OCI-LY7 (cell line): Measurements from ENCODE around the gene USP11. TPM values are rescaled to one million over a fixed set of nuclear protein-coding genes. Genes with fewer than 3 reads are reported as not detected.

Experiments
- BruUV-seq: library from RNA; stranded (reverse); fragments of 400-500 nt; replicated peaks from 2 replicates; lab custom pipeline; 2021; lab: Mats Ljungman, UMichigan
- CTCF ChIA-PET: fragments of 300-600 bp; sonication (Branson Sonifier 250); formaldehyde crosslinking; loops from one replicate; lab custom pipeline; 2022; ENCODE audit warnings: antibody characterized with exemption; ENCODE audit not compliant: unreplicated experiment; lab: Charles Lee
- POLR2A ChIA-PET: fragments of 300-600 bp; sonication (Branson Sonifier 250); formaldehyde crosslinking; loops from one replicate; lab custom pipeline; 2022; ENCODE audit warnings: antibody characterized with exemption; lab: Charles Lee
- DNase-seq: peaks from one replicate; pipeline ENCODE4 v3.0.0-alpha.2; 2015; ENCODE audit warnings: low spot score
- H2AFZ ChIP-seq: fragments of 200-600 bp; sonication (generic), shearing (Covaris generic); 2 replicates; pipeline ENCODE4 v1.6.1; 2014; ENCODE audit warnings: mild to moderate bottlenecking, antibody characterized with exemption, low read length, moderate library complexity
- H3K27ac ChIP-seq: fragments of 200-600 bp; sonication (generic); 2 replicates; pipeline ENCODE4 v1.5.1; 2014; ENCODE audit warnings: mixed run types, low read depth, mild to moderate bottlenecking, moderate library complexity, low read length, inconsistent platforms; ENCODE audit not compliant: poor library complexity, severe bottlenecking
- H3K36me3 ChIP-seq: fragments of 200-600 bp; sonication (generic); 2 replicates; pipeline ENCODE4 v1.6.1; 2014; ENCODE audit warnings: mild to moderate bottlenecking, antibody characterized with exemption, low read length, moderate library complexity, mixed read lengths; ENCODE audit not compliant: insufficient read depth
- H3K4me1 ChIP-seq: fragments of 200-600 bp; sonication (generic); 2 replicates; pipeline ENCODE4 v1.5.1; 2014; ENCODE audit warnings: mild to moderate bottlenecking, low read length; ENCODE audit not compliant: insufficient read depth, poor library complexity, severe bottlenecking
- H3K4me2 ChIP-seq: fragments of 200-600 bp; sonication (generic); 2 replicates; pipeline ENCODE4 v1.6.1; 2014; ENCODE audit warnings: mild to moderate bottlenecking, low read length
- H3K4me3 ChIP-seq: fragments of 200-600 bp; sonication (generic); 2 replicates; pipeline ENCODE4 v1.5.1; 2014; ENCODE audit warnings: mild to moderate bottlenecking, low read depth, low read length; ENCODE audit not compliant: poor library complexity, severe bottlenecking
- H3K79me2 ChIP-seq: fragments of 200-600 bp; sonication (generic); 2 replicates; pipeline ENCODE4 v1.6.1; 2016; ENCODE audit warnings: low read depth, mild to moderate bottlenecking, low read length, moderate library complexity, mixed read lengths; ENCODE audit not compliant: insufficient read depth
- H3K9me2 ChIP-seq: fragments of 200-600 bp; sonication (generic); 2 replicates; pipeline ENCODE4 v1.6.1; 2016; ENCODE audit warnings: mild to moderate bottlenecking, low read length, mixed read lengths; ENCODE audit not compliant: insufficient read depth
- H3K9me3 ChIP-seq: fragments of 200-600 bp; sonication (generic); 2 replicates; pipeline ENCODE4 v1.6.1; 2014; ENCODE audit warnings: mild to moderate bottlenecking, mixed run types, low read length, mixed read lengths
- H4K20me1 ChIP-seq: fragments of 200-600 bp; sonication (generic); 2 replicates; pipeline ENCODE4 v1.6.1; 2014; ENCODE audit warnings: mild to moderate bottlenecking, antibody characterized with exemption, low read length, moderate library complexity, mixed read lengths; ENCODE audit not compliant: insufficient read depth
- EZH2phosphoT487 ChIP-seq: fragments of 200-600 bp; sonication (generic); IDR thresholded peaks from 2 replicates; pipeline ENCODE4 v1.6.1; 2018; ENCODE audit warnings: low read depth, borderline replicate concordance, mild to moderate bottlenecking, mixed run types, antibody characterized with exemption, low read length, moderate library complexity, mixed read lengths
- intact Hi-C: fragments of 100-400 bp; cut with micrococcal nuclease; formaldehyde crosslinking; loops from one replicate; pipeline ENCODE4 v1.10.0; 2022; ENCODE audit not compliant: unreplicated experiment
- total RNA-seq, 2 experiments: library from RNA; depleted of rRNA in 1 of 2; stranded (reverse); fragments of >200 nt in 1 of 2; shearing (Covaris generic) in 1 of 2; gene quantifications; 2 replicates each; pipeline ENCODE4 v1.2.3, GENCODE V29; 2014 to 2022
- TF ChIP-seq, protein P1 (sequence below): fragments of 200-600 bp; sonication (generic); conservative IDR thresholded peaks from 2 replicates; pipeline ENCODE4 v1.5.1; 2014; ENCODE audit warnings: mild to moderate bottlenecking, antibody characterized with exemption, low read length, moderate library complexity, mixed read lengths

Gene USP11
- total RNA-seq, 2 experiments from 2014 or later = 46.5 to 91.8 TPM

GRCh38 chrX:47214435-47215077 lies 18.3 kb upstream of the USP11 start:
- DNase-seq = no peak
- TSS peak; percentile 94 for BruUV-seq
- CTCF ChIA-PET = no interaction called here
- Histone ChIP-seq H3K79me2 (peaks cover 10% of the 10 kb centered on the region), H3K4me2 (no peak overlapping the region), H4K20me1 (peaks cover 4% of the 10 kb centered on the region), H3K4me3 (no peak overlapping the region), H3K9me2 (no peaks in the 10 kb centered on the region), H3K4me1 (peaks cover 11% of the 10 kb centered on the region), H3K27ac (no peak overlapping the region), H3K9me3 (no peaks in the 10 kb centered on the region), H2AFZ (no peak overlapping the region), H3K36me3 (peaks cover 73% of the 10 kb centered on the region)
- intact Hi-C loops = no loop called here
- TF ChIP-seq, protein P1, sequence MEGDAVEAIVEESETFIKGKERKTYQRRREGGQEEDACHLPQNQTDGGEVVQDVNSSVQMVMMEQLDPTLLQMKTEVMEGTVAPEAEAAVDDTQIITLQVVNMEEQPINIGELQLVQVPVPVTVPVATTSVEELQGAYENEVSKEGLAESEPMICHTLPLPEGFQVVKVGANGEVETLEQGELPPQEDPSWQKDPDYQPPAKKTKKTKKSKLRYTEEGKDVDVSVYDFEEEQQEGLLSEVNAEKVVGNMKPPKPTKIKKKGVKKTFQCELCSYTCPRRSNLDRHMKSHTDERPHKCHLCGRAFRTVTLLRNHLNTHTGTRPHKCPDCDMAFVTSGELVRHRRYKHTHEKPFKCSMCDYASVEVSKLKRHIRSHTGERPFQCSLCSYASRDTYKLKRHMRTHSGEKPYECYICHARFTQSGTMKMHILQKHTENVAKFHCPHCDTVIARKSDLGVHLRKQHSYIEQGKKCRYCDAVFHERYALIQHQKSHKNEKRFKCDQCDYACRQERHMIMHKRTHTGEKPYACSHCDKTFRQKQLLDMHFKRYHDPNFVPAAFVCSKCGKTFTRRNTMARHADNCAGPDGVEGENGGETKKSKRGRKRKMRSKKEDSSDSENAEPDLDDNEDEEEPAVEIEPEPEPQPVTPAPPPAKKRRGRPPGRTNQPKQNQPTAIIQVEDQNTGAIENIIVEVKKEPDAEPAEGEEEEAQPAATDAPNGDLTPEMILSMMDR = no peak
- no peak for TF ChIP-seq EZH2phosphoT487
- POLR2A ChIA-PET = no interaction called here

- Histone ChIP-seq H3K9me3 (no peaks in the 10 kb centered on the region), H3K79me2 (peaks cover 18% of the 10 kb centered on the region), H3K9me2 (no peaks in the 10 kb centered on the region), H4K20me1 (peaks cover 13% of the 10 kb centered on the region), H3K4me1 (peaks cover 18% of the 10 kb centered on the region), H2AFZ (no peak overlapping the region), H3K27ac (no peak overlapping the region), H3K4me3 (no peak overlapping the region), H3K36me3 (peaks cover 67% of the 10 kb centered on the region), H3K4me2 (no peak overlapping the region)
- TF ChIP-seq, protein P1 = no peak
- TF ChIP-seq EZH2phosphoT487 = no peak
- CTCF ChIA-PET = no interaction called here
- BruUV-seq = no TSS peak
- intact Hi-C loops = no loop called here
- POLR2A ChIA-PET = no interaction called here
- DNase-seq = no peak
Measured at GRCh38 chrX:47215291-47215900, 17.4 kb upstream of the USP11 start.

- Histone ChIP-seq H3K4me3 (no peak overlapping the region), H3K9me3 (no peaks in the 10 kb centered on the region), H3K9me2 (no peaks in the 10 kb centered on the region), H3K4me2 (peak overlapping the region; percentile 86; the same call in 1 of the 2 replicates), H3K27ac (peak overlapping the region; percentile 70), H3K79me2 (peaks cover 29% of the 10 kb centered on the region), H4K20me1 (peaks cover 16% of the 10 kb centered on the region), H3K36me3 (peaks cover 65% of the 10 kb centered on the region), H3K4me1 (peaks cover 26% of the 10 kb centered on the region), H2AFZ (no peak overlapping the region)
- no peak for TF ChIP-seq EZH2phosphoT487
- TF ChIP-seq, protein P1 = no peak
- ChIA-PET CTCF (no interaction called here), POLR2A (no interaction called here)
- intact Hi-C loops = no loop called here
- BruUV-seq = no TSS peak
- DNase-seq = no peak
Measured at GRCh38 chrX:47216393-47216925, 16.4 kb upstream of the USP11 start.
